Measurements from ENCODE around the gene ARF6. TPM values are rescaled to one million over a fixed set of nuclear protein-coding genes. Genes with fewer than 3 reads are reported as not detected.

The ARF6 gene
- polyA plus RNA-seq, 1 donor from 2014 or later: 24.1 TPM

- H3K79me2 ChIP-seq (replicated peaks; ENCODE audit: insufficient read depth, low read length): no peaks in the 10 kb centered on the region
- no peaks in the 10 kb centered on the region for H3K27me3 ChIP-seq (ENCODE audit: insufficient read depth, low read depth, low read length)
- H3K9me3 ChIP-seq (ENCODE audit: low read length): no peaks in the 10 kb centered on the region
- H3K9ac ChIP-seq (ENCODE audit: low read length): no peak overlapping the region
- H3K36me3 ChIP-seq (ENCODE audit: insufficient read depth, low read length): no peaks in the 10 kb centered on the region
- H3F3A ChIP-seq (ENCODE audit: insufficient read depth, low read length, poor library complexity, severe bottlenecking): no peaks in the 10 kb centered on the region
- H3K4me2 ChIP-seq (ENCODE audit: low read length): no peak overlapping the region
- no peak overlapping the region for H3K27ac ChIP-seq (ENCODE audit: low read length)
- TF ChIP-seq EP300 (conservative IDR thresholded peaks at IDR 0.05; ENCODE audit: poor library complexity, severe bottlenecking): no peak
- no peak overlapping the region for H3K4me3 ChIP-seq (ENCODE audit: low read length)
- H4K20me1 ChIP-seq (ENCODE audit: insufficient read depth): no peaks in the 10 kb centered on the region
- H3K9me2 ChIP-seq (ENCODE audit: insufficient read depth, low read length): no peaks in the 10 kb centered on the region
- no peak overlapping the region for H2AFZ ChIP-seq (ENCODE audit: low read depth, low read length)
Observed at GRCh38 chr14:49907186-49907585, 14.3 kb downstream of the ARF6 start.

DNA sequence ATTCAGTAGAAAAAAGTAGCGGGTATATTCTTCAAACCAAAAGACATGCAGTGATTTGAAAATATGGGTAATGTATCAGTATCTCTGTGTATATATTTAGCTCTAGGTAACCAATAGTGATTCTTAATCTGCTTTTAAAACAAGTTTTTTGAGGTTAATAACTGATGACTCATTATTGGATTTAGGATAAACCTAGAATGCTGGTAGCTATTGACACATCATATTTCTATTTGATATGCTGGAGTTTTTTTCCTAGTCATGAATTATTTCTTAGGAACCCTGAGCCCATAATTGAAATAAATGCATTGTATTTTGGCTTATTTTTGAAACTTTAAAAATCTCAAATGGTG is 15.5 kb downstream of the ARF6 start:
- H3K27ac ChIP-seq (ENCODE audit: low read length): no peak overlapping the region
- no peak overlapping the region for H3K9ac ChIP-seq (ENCODE audit: low read length)
- H3K27me3 ChIP-seq (ENCODE audit: insufficient read depth, low read depth, low read length): no peaks in the 10 kb centered on the region
- no peak overlapping the region for H2AFZ ChIP-seq (ENCODE audit: low read depth, low read length)
- no peaks in the 10 kb centered on the region for H3K9me2 ChIP-seq (ENCODE audit: insufficient read depth, low read length)
- no peak overlapping the region for H3K4me2 ChIP-seq (ENCODE audit: low read length)
- TF ChIP-seq SMC3 (conservative IDR thresholded peaks at IDR 0.05; ENCODE audit: poor library complexity) (no peak), EZH2 (IDR thresholded peaks at IDR 0.05; ENCODE audit: borderline replicate concordance, insufficient read depth, low read length, poor library complexity, severe bottlenecking) (no peak), POLR2AphosphoS5 (IDR thresholded peaks at IDR 0.05) (no peak), TAF1 (IDR thresholded peaks at IDR 0.05; ENCODE audit: low read depth) (no peak), MXI1 (conservative IDR thresholded peaks at IDR 0.05; ENCODE audit: poor library complexity, severe bottlenecking) (no peak), RAD21 (conservative IDR thresholded peaks at IDR 0.05) (no peak), CTCF (IDR thresholded peaks at IDR 0.05; ENCODE audit: poor library complexity, severe bottlenecking) (no peak), EP300 (conservative IDR thresholded peaks at IDR 0.05; ENCODE audit: poor library complexity, severe bottlenecking) (no peak), REST (IDR thresholded peaks at IDR 0.05; ENCODE audit: borderline replicate concordance) (no peak)
- no peaks in the 10 kb centered on the region for H3K9me3 ChIP-seq (ENCODE audit: low read length)
- no peaks in the 10 kb centered on the region for H3K79me2 ChIP-seq (replicated peaks; ENCODE audit: insufficient read depth, low read length)
- H3F3A ChIP-seq (ENCODE audit: insufficient read depth, low read length, poor library complexity, severe bottlenecking): no peaks in the 10 kb centered on the region
- no peaks in the 10 kb centered on the region for H4K20me1 ChIP-seq (ENCODE audit: insufficient read depth)
- H3K4me3 ChIP-seq (ENCODE audit: low read length): no peak overlapping the region
- no peaks in the 10 kb centered on the region for H3K36me3 ChIP-seq (ENCODE audit: insufficient read depth, low read length)

DNA sequence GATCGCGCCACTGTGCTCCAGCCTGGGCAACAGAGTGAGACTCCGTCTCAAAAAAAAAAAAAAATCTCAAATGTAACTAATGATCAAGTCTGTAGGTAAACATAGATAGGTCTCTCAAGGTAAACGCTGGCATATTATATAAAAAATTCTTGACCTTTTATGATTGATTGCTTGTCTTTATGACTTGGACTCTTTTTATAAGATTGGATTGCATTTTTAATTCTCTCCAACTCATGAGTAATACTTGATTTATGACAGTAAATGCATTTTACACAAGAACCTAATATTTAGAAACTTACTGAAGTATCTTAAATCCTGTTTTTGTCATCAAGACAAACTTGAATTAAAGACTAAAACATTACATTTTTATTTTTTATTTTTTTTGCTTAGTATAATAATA is 16.1 kb downstream of the ARF6 start:
- no peaks in the 10 kb centered on the region for H4K20me1 ChIP-seq (ENCODE audit: insufficient read depth)
- no peak overlapping the region for H3K27ac ChIP-seq (ENCODE audit: low read length)
- no peaks in the 10 kb centered on the region for H3F3A ChIP-seq (ENCODE audit: insufficient read depth, low read length, poor library complexity, severe bottlenecking)
- no peaks in the 10 kb centered on the region for H3K79me2 ChIP-seq (replicated peaks; ENCODE audit: insufficient read depth, low read length)
- H3K9me2 ChIP-seq (ENCODE audit: insufficient read depth, low read length): no peaks in the 10 kb centered on the region
- H3K36me3 ChIP-seq (ENCODE audit: insufficient read depth, low read length): no peaks in the 10 kb centered on the region
- no peak overlapping the region for H2AFZ ChIP-seq (ENCODE audit: low read depth, low read length)
- H3K9me3 ChIP-seq (ENCODE audit: low read length): no peaks in the 10 kb centered on the region
- H3K27me3 ChIP-seq (ENCODE audit: insufficient read depth, low read depth, low read length): no peaks in the 10 kb centered on the region
- H3K4me2 ChIP-seq (ENCODE audit: low read length): no peak overlapping the region
- TF ChIP-seq SMC3 (conservative IDR thresholded peaks at IDR 0.05; ENCODE audit: poor library complexity) (no peak), REST (IDR thresholded peaks at IDR 0.05; ENCODE audit: borderline replicate concordance) (no peak), POLR2AphosphoS5 (IDR thresholded peaks at IDR 0.05) (no peak), EZH2 (IDR thresholded peaks at IDR 0.05; ENCODE audit: borderline replicate concordance, insufficient read depth, low read length, poor library complexity, severe bottlenecking) (no peak), MXI1 (conservative IDR thresholded peaks at IDR 0.05; ENCODE audit: poor library complexity, severe bottlenecking) (no peak), CTCF (IDR thresholded peaks at IDR 0.05; ENCODE audit: poor library complexity, severe bottlenecking) (no peak), RAD21 (conservative IDR thresholded peaks at IDR 0.05) (no peak), EP300 (conservative IDR thresholded peaks at IDR 0.05; ENCODE audit: poor library complexity, severe bottlenecking) (no peak), TAF1 (IDR thresholded peaks at IDR 0.05; ENCODE audit: low read depth) (no peak)
- no peak overlapping the region for H3K9ac ChIP-seq (ENCODE audit: low read length)
- H3K4me3 ChIP-seq (ENCODE audit: low read length): no peak overlapping the region
